GM19438 (cell line): ENCODE results near the gene NKX2-2.
A peak's percentile ranks its signal among the peaks of the same experiment; 100 is the strongest.
"Not testable (repeated sequence)": the region's sequence is repeated elsewhere in the genome, so short reads cannot be mapped to it uniquely, and the experiment has no call there.

ENCODE experiments used
- ATAC-seq: cut with Tn5 transposase; IDR thresholded peaks from one replicate; pipeline ENCODE4 v1.9.1; 2021; ENCODE audit warnings: low read depth; ENCODE audit not compliant: unreplicated experiment

The NKX2-2 gene

DNA sequence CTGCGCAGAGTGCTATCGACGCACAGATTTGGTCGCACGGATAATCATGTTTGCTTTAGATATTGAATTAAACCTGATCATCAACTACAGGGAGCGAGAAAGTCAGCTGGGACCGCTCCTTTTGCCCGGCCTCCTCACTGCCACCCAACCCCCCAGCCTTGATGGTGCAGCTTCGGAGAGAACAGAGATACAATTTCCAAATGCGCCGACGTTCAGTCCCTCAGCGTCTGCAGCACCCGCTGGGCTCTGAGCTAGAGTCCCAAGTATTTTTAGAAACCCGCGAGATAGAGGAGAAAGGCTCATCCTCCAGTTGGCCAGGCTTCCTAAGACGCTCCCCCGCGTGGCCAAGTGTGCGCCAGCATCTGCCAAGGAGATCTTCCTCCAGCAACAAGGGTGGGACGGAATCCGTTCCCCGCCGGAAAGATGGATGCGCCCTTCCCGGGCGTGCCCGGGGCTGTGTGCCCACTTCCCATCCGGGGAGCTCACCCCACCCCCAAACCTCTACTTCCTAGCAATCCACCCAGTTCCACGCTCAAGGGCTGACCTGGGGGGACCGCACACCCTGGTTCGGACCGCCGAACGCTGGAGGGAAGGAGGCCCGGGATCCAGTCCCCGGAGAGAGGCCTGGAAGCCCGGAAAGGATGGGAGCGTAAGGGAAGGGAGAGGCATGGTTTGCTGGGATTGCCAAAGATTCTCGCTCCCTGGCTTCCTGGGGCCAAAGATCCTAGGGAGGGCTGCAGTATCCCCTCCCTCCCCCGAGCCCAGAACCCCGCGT lies 4.1 kb downstream of the NKX2-2 start:
- ATAC-seq, result no peak

DNA sequence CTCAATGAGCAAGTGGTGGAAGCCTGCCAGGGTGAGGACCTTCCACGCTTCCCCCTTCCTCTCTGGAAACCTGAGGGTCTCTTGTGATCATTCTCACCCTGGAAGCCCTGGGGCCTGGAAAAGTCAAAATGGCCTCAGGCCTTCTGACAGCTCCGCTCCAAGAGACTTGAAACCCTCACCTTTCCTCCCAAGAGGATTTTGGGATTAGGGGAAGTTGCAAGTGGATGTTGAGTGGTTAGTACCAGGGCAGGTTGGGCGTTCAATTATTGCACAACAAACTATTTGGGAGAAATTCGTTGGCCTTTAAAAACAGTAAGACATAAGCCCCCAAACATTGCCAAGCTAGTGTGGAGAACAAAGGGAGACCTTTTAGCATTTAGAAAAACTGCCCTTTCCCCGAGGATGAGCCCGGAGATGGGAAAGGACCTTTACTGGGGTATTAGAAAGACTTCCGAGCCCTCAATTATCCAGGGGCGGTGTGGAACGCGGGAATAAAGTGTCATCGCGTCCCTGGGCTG lies 4.7 kb downstream of the NKX2-2 start:
- no peak for ATAC-seq

DNA sequence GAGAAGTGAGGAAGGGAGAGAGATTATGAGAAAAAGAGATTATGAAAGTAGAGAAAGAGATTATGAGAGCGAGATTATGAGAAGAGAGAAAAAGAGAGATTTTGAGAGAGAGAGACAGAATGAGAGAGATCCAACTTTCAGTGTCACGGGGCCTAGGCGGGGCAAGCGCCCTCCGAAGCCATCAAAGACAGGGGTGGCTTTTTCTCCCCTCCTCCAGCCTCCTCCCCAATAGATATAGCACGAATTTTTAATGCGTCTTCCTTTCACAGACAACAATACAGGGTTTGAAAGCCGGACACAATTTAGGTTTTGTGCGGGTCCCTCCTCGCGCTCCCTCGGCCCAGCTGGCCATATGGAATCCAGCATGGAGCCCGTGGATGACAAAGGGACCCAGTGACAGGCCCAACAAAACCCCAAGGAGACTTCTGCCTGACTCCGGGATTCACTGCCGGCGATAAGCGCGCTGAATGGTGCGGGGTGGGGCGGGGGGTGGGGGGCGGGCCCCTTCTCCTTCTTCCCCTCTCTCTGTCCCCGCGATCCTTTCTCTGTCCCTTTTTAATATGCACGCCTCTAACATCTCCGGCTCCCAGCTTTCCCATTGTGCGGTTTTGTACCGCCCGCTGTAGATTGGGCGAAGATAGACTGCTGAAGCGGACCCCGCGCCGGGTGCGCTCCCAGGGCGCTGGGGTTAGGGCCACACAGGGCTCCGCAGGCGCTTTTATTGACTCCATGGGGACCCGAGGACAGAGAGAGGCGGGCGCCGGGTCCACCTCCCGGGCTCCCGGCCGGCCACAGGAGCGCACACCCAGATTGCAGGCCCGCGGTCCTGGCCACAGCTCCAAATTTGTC lies 5.4 kb downstream of the NKX2-2 start:
- ATAC-seq, result no peak

DNA sequence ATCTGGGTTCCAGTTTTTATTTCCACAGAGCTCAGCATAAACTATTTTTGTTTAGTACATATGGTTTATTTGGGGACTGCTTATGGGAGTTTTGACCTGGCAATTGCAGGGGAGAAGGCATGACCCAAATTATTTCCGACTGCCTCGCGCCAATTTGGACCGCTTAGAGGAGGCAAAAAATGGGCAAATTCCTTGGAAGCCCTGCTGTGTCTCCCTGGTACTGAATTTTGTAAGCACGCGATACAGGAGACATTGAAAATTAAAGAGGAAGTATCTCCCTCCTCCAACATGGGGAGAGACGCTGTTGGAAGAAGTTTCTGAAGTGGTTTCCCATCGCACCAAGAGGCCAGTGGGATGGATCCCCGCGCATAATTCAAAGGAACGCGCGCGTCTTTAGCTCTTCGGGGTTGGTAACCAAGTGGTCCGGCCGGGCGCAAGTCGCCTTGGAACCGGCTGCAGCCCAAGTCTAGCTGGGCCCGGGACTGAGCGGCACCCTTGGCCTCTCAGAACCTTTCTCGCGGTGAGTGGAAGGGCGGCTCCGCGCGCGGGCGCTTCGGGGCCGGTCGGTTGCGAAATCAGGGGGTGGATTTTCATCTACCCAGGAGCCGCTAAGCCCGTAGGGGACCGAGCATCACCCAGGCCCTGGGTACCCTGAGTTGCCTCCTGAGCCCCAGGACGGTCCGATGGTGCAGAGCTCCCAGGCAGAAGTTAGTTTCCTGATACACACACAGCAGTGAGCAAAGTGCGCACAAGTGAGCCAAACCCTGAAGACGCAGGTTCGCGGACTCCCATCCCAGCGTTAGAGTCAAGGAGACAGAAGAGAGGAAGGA lies 6.2 kb downstream of the NKX2-2 start:
- ATAC-seq, result no peak

DNA sequence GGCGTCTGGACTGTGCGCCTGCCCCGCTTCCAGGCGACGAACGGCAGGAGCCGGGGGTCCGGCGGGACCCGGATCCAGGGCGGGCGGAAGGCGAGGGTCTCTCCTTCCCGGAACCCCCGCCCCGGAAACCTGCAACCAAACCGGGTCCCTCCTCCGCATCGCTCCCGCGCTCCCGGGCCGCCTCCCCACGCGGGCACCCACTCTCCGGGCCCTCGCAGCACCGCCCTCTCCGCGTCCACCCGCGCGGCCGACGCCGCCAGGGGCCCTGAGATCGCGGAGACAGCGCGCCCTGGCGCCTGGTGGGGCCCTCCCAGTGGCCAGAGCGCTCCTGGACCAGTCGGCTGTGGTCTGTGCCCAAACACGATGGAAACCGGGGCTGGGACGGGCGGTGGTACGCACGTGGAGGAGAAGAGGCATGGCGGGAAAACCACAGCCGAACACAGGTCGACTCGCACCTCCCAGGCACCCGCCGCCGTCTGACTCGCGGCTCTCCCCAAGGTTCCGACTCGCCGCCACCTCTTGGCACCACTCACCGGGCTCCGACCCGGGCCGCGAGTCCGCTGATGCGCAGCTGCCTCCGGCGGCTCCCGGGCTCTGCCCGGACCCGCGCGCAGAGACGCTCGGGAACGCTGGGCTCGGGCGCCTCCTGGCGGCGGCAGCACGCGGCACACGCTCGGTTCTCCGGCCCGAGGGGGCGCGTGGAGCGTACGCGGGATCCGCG lies 7.9 kb downstream of the NKX2-2 start:
- ATAC-seq, result no peak

DNA sequence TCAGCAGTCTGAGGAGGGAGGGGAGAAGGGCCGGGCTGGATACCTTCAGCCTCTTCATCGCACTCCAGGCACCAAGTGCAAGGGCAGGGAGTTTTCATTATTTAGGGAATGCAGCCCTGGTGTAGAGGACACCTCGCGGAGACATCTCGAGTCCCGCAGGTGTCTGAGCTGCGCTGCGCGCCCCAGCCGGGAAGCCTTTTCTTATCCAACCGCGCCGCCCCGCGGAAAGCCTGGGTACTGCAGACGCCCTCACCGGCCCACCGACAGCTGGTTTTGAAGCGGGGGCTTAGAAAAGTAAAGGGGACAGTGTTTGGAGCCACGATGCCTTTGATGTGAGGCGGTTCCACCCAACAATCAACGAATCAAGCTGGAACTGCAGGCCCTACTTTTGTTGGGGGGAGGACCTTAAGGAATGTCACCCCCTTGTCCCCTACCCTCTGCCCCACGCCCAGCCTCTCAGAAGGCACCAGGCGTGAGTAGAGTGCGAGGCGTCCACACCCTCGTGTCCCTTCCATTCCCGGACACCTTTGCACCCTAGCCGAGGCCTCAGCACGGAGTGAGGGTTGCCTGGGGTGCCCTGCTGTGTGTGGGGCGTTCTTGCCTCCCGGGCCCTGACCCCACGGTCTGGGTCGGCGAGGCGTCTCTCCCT lies 8.6 kb downstream of the NKX2-2 start:
- ATAC-seq, result no peak

DNA sequence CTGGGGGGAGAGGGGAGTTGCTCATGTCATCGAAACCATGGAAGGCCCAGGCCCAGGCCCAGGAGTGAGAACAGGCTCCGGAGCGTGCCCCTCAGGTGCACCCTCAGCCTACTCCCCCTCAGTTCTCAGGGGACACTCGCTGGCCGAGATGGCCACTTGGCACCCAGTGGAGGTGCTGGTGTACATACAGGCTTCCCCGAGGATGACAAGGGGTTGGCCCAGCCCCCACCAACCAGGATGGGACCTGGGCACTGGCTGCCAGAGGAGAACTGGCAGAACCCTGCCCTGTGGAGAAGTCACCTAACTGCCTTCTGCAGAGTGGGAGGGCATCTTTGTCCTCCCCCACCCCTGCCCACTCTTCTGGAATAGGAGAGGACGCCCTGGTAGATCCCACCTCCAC lies 9.5 kb downstream of the NKX2-2 start:
- no peak for ATAC-seq

DNA sequence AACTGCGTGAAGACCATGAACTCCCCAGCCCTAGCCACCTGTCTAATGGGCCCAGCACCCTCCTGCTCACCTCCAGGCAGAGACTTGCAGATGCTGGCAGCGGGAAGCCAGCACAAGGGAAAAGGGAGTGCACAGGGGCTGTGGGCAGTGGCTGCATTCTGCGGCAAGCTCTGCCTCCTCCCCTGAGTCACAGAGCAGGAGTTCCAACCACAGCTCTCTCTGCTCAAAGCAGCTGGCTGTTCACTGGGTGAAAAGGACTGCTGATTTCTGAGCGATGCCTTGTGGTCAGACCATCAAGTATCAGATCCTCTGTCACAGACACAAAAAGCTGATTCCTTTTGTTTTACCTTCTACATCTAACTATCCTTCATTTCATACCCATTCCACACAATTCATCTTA lies 10.5 kb downstream of the NKX2-2 start:
- ATAC-seq, result peak; percentile 89

DNA sequence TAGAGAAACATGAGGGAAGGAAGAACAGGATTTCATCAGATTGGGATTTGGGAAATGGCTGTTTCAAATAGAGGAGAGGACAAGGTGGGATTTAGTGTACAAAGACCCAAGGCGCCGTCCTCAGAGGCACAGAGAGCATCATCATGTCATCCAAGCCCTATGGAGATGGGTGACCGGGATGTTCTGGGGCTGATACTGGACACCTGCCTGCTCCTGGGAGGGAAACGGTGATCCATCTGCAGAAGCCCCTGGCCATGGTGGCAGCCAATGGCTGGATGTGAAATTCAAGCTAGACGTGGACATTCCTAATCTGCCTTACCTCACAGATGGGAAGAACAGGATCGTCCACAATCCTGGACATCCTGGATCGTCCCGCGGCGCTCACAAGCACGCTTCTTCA lies 12.7 kb downstream of the NKX2-2 start:
- ATAC-seq, result no peak

DNA sequence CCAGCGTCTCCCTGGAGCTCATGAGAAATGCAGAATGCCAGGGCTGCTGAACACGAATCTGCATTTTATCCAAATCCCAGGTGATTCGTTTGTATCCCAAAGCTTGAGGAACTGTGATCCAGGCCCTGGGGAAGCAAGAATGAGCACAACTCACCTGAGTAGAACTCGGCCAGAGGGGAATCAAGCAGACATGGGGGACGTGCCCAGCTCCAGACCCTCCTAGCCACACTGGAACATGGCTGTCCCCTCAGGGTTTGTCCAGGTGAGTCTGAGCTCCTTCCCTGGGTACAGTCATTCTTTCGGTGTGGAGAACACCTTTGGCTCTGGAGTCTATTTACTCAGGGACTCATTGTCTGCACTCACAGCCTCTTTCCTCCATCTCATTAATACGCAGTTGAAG lies 13.3 kb downstream of the NKX2-2 start:
- ATAC-seq, result no peak

DNA sequence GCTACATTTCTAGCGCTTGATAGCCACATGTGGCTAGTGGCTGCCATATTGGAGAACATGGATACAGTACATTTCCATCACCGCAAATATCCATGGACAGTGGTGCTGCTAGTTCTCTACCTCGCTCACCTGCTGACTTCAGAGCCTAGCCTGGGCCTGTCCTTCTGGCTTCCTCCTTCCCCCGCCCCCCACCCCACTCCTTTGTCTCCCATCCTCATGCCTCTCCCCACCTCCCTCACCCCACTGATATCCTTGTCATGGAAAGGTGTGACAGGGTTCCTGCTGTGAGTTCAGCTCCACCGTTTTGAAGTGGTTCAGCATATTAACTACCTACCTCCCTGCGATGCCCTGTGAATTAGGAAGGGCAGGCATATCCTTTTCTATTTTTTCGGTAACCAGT lies 14.2 kb downstream of the NKX2-2 start:
- ATAC-seq, result no peak

DNA sequence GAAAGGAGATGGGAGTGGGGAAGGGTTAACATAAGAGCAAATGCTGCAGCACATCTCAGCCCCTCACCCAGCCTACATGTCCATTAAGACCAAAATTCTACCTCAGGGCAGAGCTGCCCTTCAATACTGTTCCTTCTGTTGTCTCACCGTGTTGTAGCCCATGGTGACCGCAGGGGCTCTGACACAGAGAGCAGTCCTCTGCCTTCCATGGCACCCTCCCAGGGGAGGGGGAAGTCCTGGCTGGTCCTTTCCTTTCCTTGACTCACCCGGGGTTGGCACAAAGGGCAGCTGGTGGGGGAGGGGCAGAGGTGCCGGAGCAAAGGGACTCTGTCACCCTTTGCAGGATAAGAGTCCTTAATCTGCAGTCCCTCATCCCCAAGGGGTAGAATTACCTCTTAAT lies 15.2 kb downstream of the NKX2-2 start:
- no peak for ATAC-seq

DNA sequence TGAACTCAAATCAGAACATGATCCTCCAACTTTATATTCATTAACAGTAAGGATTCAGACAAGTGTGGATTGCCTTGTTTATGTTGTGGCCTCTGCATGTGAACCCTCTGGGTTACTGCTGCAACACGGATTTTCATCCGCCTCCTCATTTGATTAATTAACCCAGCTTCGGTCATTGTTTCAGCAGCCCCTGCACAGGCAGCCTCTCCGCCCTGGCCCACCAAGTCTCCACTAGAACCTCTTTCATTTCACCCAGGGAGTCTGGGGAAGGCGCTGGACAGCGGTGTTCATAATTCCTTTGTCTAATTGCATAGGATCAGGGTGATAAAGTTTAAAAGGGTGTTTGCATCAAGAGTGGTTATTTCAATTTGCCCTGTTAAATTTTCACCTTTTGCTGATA lies 15.7 kb downstream of the NKX2-2 start:
- no peak for ATAC-seq

DNA sequence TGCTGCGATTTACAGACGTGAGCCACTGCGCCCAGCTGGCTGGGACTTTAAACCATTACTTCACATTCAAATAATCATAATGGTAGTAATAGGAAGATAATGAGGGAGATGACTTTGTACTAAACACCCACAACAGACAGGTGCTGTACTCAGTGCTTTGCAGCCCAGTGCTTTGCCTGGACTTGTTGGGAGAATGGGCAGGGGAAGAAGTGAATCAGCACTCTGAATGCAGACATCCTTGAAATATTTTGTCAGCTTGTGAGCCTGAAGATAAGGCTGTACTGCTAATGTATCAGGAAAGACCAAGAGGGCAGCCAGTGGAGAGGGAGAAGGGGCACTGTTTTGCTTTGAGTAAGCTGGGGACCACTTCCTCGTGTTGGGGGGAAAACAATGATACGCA lies 17.4 kb downstream of the NKX2-2 start:
- ATAC-seq, result no peak

DNA sequence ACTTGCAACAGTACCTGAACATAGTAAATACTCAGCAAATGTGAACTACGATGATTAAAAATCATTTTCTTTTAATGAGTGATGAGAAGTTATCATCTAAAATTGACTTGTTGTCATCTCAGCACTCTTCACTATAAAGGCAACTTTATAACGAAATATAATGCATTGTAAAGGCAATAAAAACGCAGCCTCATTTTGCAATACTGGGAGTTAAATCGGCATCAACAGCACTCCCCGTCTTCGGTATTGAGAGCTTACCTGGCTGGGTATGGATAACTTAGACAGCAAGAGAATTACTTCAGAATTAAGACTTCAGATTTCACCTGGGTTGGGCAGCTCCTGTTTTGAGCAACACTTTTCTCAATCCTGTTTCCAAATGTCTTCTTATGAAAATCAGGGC lies 20.8 kb downstream of the NKX2-2 start:
- no peak for ATAC-seq

DNA sequence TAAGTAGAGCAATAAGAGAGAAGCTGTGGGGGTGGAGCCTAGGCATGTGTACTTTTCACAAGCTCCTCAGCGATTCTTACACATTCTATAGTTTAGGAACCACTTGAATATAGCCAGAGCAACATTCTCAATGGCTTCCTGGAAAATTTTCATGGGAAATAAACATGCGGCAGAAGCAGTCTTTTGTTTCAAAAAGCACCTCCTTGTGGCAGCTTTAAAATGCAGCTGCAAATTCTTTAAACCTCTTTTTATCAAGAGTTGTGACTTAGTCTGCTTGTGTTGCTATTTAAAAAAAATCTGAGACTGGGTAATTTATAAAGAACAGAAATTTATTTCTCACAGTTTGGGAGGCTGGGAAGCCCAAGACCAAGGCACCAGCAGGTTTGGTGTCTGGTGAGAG lies 23.8 kb downstream of the NKX2-2 start:
- ATAC-seq, result no peak

DNA sequence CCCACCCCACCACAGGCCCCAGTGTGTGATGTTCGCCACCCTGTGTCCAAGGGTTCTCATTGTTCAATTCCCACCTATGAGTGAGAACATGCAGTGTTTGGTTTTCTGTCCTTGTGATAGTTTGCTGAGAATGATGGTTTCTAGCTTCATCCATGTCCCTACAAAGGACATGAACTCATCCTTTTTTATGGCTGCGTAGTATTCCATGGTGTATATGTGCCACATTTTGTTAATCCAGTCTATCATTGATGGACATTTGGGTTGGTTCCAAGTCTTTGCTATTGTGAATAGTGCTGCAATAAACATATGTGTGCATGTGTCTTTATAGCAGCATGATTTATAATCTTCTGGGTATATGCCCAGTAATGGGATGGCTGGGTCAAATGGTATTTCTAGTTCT lies 33.7 kb downstream of the NKX2-2 start:
- not testable (repeated sequence) for ATAC-seq

DNA sequence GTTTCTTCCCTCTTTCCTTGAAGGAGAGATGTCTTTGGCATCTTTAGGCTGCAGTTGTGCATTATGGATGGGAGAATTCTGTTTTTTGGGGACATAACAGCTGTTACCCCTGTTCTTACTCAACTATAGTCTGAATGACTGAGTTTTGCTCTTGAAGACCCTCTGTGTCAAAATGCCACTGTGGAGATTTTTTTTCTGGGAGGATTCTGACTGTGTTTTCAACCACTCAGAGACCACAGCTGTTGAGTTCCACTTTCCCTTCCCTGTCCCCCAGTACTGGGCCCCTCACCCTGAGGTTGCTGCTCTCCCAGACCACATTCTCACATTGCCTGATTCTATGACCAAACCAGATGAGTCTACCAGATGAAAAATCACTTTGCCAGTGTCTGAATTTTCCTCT lies 48.1 kb downstream of the NKX2-2 start:
- no peak for ATAC-seq

DNA sequence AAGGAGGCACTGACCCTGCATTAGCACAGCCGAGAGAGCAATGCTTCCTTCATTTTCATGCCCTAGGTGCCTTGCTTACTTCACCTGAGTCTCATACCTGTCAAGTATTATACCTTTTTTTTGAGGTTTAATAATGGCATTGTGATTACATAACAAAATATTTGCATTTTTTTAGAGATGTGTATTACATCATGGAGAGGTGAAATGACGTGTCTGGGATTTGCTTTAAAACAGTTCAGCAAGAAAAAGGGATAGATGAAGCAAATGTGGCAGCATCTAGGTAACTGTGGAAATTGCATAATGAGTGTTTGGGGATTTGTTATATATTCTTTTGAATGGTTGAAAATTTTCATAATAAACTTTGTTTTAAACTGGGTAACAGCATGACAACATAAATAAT lies 48.9 kb downstream of the NKX2-2 start:
- ATAC-seq, result no peak
